Gastrocnemius medialis (tissue), 4 donors: ENCODE results near the gene GOLGA6L7. TPM values are rescaled to one million over a fixed set of nuclear protein-coding genes. Genes with fewer than 3 reads are reported as not detected.
"Not testable (repeated sequence)": the region's sequence is repeated elsewhere in the genome, so short reads cannot be mapped to it uniquely, and the experiment has no call there.

Experiments used
- ATAC-seq, 2 donors: fragments of 150-250 bp; one replicate each; pipeline ENCODE4 v1.9.1; 2016
- DNase-seq, 2 donors: peaks; one replicate each; pipeline ENCODE4 v3.0.0-alpha.2; 2019
- H3K27ac ChIP-seq, 4 donors: fragments of 200-600 bp; sonication (generic); 1 replicate in 1 of 4; 2 replicates in 3 of 4; pipeline ENCODE4 v1.5.1; 2016 to 2018; ENCODE audit warnings: mild to moderate bottlenecking in 2 of 4, moderate library complexity in 1 of 4
- H3K27me3 ChIP-seq, 3 donors: fragments of 200-600 bp; sonication (generic) in 2 of 3; 1 replicate in 1 of 3; 2 replicates in 2 of 3; pipeline versions ENCODE4 v1.5.1 to v1.6.0; 2016 to 2019; ENCODE audit warnings: mild to moderate bottlenecking in 1 of 3, moderate library complexity in 1 of 3
- H3K36me3 ChIP-seq, 2 donors: fragments of 200-600 bp; sonication (generic) in 1 of 2; one replicate each; pipeline ENCODE4 v1.5.1; 2017 to 2018
- H3K4me1 ChIP-seq, 2 donors: fragments of 200-600 bp; sonication (generic) in 1 of 2; one replicate each; pipeline ENCODE4 v1.5.1; 2016 to 2017; ENCODE audit warnings: mild to moderate bottlenecking in 2 of 2
- H3K4me3 ChIP-seq, 4 donors: fragments of 200-600 bp; sonication (generic) in 3 of 4; 1 replicate in 1 of 4; 2 replicates in 3 of 4; pipeline ENCODE4 v1.5.1; 2016 to 2019; ENCODE audit warnings: mild to moderate bottlenecking in 2 of 4
- H3K9me3 ChIP-seq, 3 donors: fragments of 200-600 bp; sonication (generic) in 2 of 3; 1 replicate in 1 of 3; 2 replicates in 2 of 3; pipeline ENCODE4 v1.5.1; 2016 to 2019
- POLR2A ChIP-seq, 2 donors: fragments of 450-650 bp; IDR thresholded peaks; one replicate each; pipeline ENCODE4 v1.6.1; 2017; ENCODE audit warnings: antibody characterized with exemption in 2 of 2, mild to moderate bottlenecking in 2 of 2, moderate library complexity in 2 of 2
- in situ Hi-C, 4 donors: fragments of 200-750 bp; cut with MboI; loops; one replicate each; pipeline versions ENCODE4 v1.15.0 to v1.8.0; 2017; ENCODE audit warnings: low sequenced_read_pairs in 4 of 4
- intact Hi-C: fragments of 100-400 bp; cut with DNase I; formaldehyde crosslinking; loops from one replicate; pipeline ENCODE4 v1.15.1; 2023; ENCODE audit warnings: low total_unique reads
- total RNA-seq, 4 donors: library from RNA; depleted of rRNA; stranded (reverse); fragments of >200 nt; gene quantifications; one replicate each; pipeline versions ENCODE4 v1.1.0 to v1.2.3, GENCODE V29; 2016
- TF ChIP-seq, protein P1 (sequence below), 5 experiments: fragments of 450-650 bp in 3 of 5; fragments of 200-600 bp in 2 of 5; sonication (generic) in 2 of 5; IDR thresholded peaks in 4 of 5; conservative IDR thresholded peaks in 1 of 5; 1 replicate in 4 of 5; 2 replicates in 1 of 5; pipeline ENCODE4 v1.5.1; 2016 to 2019; ENCODE audit warnings: antibody characterized with exemption in 5 of 5, mild to moderate bottlenecking in 3 of 5, moderate library complexity in 3 of 5

Gene GOLGA6L7
- total RNA-seq, 4 donors from 2014 or later: not detected

DNA sequence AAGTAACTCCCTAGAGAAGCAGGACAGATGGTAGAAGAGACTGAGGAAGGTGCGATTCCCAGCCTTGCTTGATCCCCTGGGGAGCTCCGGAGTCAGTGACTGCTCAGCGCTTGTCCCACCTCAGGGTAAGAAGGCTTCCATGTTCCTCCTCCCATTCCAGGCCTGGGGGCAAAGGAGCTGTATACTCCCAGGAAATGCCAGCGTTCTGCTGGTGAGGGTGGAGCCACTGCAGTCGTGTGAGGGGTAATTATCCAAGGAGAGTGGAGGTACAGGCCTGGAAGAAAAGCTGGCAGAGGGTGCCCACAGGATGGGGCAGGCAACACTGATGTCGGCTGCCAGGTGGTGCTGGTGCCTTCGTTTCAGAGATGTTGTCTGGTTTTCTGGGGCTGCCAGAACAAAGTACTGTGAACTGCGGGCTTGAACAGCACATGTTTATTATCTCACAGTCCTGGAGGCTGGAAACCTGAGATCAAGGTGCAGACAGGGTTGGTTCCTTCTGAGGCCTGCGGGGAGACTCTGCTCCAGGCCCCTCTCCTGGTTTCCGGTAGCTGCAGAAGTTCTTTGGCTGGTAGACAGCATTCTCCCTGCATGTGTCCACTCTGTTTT, 25.2 kb upstream of the GOLGA6L7 start:
- ATAC-seq: no peak
- Histone ChIP-seq H3K4me3 (no peak overlapping the region), H3K27ac (no peak overlapping the region), H3K36me3 (no peaks in the 10 kb centered on the region), H3K9me3 (no peaks in the 10 kb centered on the region), H3K4me1 (no peaks in the 10 kb centered on the region), H3K27me3 (no peaks in the 10 kb centered on the region)
- intact Hi-C loops: no loop called here
- DNase-seq: no peak
- in situ Hi-C loops: no loop called here
- TF ChIP-seq, protein P1, sequence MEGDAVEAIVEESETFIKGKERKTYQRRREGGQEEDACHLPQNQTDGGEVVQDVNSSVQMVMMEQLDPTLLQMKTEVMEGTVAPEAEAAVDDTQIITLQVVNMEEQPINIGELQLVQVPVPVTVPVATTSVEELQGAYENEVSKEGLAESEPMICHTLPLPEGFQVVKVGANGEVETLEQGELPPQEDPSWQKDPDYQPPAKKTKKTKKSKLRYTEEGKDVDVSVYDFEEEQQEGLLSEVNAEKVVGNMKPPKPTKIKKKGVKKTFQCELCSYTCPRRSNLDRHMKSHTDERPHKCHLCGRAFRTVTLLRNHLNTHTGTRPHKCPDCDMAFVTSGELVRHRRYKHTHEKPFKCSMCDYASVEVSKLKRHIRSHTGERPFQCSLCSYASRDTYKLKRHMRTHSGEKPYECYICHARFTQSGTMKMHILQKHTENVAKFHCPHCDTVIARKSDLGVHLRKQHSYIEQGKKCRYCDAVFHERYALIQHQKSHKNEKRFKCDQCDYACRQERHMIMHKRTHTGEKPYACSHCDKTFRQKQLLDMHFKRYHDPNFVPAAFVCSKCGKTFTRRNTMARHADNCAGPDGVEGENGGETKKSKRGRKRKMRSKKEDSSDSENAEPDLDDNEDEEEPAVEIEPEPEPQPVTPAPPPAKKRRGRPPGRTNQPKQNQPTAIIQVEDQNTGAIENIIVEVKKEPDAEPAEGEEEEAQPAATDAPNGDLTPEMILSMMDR (IDR thresholded peaks at IDR 0.05 in 4 of 5, conservative IDR thresholded peaks at IDR 0.05 in 1 of 5): no peak
- TF ChIP-seq POLR2A (IDR thresholded peaks at IDR 0.05): no peak

DNA sequence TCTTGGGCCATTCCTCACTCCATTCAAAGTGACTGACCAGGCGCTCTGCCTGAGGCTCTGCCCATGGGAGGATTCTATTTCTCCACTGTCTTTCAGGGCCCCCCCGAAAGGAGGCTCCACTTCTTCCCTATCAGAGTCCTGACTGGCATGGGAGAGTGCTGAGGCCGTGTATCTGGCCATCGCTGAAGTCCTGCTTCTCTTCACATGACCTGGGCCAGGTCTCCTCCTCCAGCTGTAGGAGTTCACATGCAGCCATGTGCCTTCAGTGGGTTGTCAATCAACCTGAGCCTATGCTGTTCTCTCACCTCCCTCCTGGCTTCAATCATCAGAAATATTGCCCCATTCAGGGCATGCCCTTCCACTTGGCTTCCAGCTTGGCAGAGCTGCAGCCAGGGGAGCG, 24.6 kb upstream of the GOLGA6L7 start:
- DNase-seq: no peak
- Histone ChIP-seq H3K27me3 (no peaks in the 10 kb centered on the region), H3K27ac (no peak overlapping the region), H3K4me1 (no peaks in the 10 kb centered on the region), H3K4me3 (no peak overlapping the region), H3K9me3 (no peaks in the 10 kb centered on the region), H3K36me3 (no peaks in the 10 kb centered on the region)
- no peak for TF ChIP-seq POLR2A (IDR thresholded peaks at IDR 0.05)
- TF ChIP-seq, protein P1 (IDR thresholded peaks at IDR 0.05 in 4 of 5, conservative IDR thresholded peaks at IDR 0.05 in 1 of 5): no peak
- no peak for ATAC-seq
- in situ Hi-C loops: no loop called here
- intact Hi-C loops: no loop called here

DNA sequence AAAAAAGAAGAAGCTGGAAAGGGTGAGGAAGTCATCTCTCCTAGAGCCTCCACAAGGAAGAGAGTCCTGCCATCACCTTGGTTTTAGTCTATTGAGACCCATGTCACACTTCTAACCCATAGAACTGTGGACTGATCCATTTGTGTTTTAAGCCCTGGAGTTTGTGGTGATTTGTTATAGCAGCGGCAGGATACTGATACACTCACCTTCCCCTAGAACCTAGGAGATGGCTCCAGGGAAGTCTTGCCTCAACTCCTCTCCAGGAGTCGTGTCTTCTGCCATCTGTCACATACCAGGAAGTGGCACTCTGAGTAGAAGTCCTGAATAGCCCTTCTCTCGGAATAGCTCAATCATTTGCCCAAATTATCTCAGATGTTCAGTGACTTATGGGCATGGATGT, 22.7 kb upstream of the GOLGA6L7 start:
- ATAC-seq (no peak), DNase-seq (no peak)
- Histone ChIP-seq H3K27ac (no peak overlapping the region), H3K4me3 (no peak overlapping the region), H3K9me3 (no peaks in the 10 kb centered on the region), H3K27me3 (no peaks in the 10 kb centered on the region), H3K36me3 (no peaks in the 10 kb centered on the region), H3K4me1 (no peaks in the 10 kb centered on the region)
- in situ Hi-C loops (no loop called here), intact Hi-C loops (no loop called here)
- TF ChIP-seq POLR2A (IDR thresholded peaks at IDR 0.05): no peak
- TF ChIP-seq, protein P1 (IDR thresholded peaks at IDR 0.05 in 4 of 5, conservative IDR thresholded peaks at IDR 0.05 in 1 of 5): no peak

DNA sequence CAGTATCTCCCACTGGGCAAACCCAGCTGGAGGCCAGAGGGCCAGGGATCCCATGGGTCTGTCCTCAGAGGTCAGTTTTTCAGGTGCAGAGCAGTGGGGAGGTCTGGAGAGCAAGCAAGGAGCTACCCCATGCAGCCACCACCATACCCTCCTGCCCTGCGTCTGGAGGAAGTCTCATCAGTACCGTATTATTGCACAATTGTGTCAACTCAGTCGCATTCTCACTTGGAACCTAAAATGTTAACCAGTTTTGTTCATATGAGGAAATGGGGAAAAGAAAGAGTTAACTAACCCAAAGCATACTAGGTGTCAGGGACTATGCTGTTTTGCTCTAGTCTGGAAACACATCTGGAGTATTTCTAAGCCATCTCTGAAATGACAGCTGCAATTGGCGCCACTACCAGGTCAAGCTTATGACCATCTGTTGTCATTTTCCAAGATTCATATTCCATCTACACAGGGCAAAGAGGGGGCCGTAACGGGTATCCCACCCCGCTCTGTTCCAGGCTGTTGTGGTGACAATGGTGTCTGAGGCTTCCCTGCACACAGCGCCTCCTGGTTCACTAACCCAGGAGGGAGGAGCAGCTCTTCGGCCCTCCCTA, 20.4 kb upstream of the GOLGA6L7 start:
- no peaks in the 10 kb centered on the region for H3K4me1 ChIP-seq
- H3K36me3 ChIP-seq: no peaks in the 10 kb centered on the region
- TF ChIP-seq, protein P1 (IDR thresholded peaks at IDR 0.05 in 4 of 5, conservative IDR thresholded peaks at IDR 0.05 in 1 of 5): no peak
- DNase-seq (no peak), ATAC-seq (no peak)
- in situ Hi-C loops (no loop called here), intact Hi-C loops (no loop called here)
- H3K9me3 ChIP-seq: no peaks in the 10 kb centered on the region
- no peak overlapping the region for H3K4me3 ChIP-seq
- H3K27ac ChIP-seq: no peak overlapping the region
- no peaks in the 10 kb centered on the region for H3K27me3 ChIP-seq

DNA sequence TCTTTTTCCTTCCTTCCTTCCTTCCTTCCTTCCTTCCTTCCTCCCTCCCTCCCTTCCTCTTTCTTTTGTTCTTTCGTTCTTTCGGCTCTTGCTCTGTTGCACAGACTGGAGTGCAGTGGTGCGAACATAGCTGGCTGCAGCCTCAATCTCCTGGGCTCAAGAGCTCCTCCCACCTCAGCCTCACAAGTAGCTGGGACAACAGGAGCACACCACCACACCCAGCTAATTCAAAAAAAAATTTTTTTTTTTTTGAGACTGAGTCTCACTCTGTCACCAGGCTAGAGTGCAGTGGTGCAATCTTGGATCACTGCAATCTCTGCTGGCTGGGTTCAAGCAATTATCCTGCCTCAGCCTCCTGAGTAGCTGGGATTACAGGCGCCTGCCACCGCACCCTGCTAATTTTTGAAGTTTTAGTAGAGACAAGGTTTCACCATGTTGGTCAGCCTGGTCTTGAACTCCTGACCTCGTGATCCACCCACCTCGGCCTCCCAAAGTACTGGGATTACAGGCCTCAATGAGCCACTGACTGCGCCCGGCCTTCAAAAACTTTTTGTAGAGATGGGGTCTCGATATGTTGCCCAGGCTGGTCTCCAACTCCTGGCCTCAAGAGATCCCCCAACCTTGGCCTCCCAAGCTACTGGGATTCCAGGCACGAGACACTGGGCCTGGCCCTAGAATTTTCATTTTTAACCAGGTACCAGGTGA, 13.3 kb upstream of the GOLGA6L7 start:
- ATAC-seq, intact Hi-C loops, H3K27ac ChIP-seq, in situ Hi-C loops, H3K9me3 ChIP-seq, H3K36me3 ChIP-seq, H3K27me3 ChIP-seq, H3K4me1 ChIP-seq, H3K4me3 ChIP-seq, DNase-seq: not testable (repeated sequence)
